ENCODE results near the gene PPP4C.
A peak's percentile ranks its signal among the peaks of the same experiment; 100 is the strongest.
"Not testable (repeated sequence)": the region's sequence is repeated elsewhere in the genome, so short reads cannot be mapped to it uniquely, and the experiment has no call there.

Gene PPP4C

GRCh38 chr16:30040221-30040620 is 35.6 kb upstream of the PPP4C start:
- no peak overlapping the region for H3K27ac ChIP-seq (ENCODE audit: low read depth, low read length)
- WGBS: 84% methylated on average over 5 of the region's 5 CpGs
- no peak overlapping the region for H3K9ac ChIP-seq (ENCODE audit: low read depth, low read length)
- peaks cover 5% of the 10 kb centered on the region for H3K27me3 ChIP-seq (ENCODE audit: insufficient read depth, low read length)
- no peaks in the 10 kb centered on the region for H3K4me1 ChIP-seq (ENCODE audit: insufficient read depth, low read length)
- H3K9me3 ChIP-seq (ENCODE audit: insufficient read depth, low read depth, low read length): no peaks in the 10 kb centered on the region
- H3K4me3 ChIP-seq (ENCODE audit: low read length): no peak overlapping the region
- H3K36me3 ChIP-seq (ENCODE audit: insufficient read depth, low read length): no peaks in the 10 kb centered on the region

GRCh38 chr16:30040690-30041089 is 35.1 kb upstream of the PPP4C start:
- H3K27me3 ChIP-seq (ENCODE audit: insufficient read depth, low read length); H3K9me3 ChIP-seq (ENCODE audit: insufficient read depth, low read depth, low read length); H3K36me3 ChIP-seq (ENCODE audit: insufficient read depth, low read length); H3K27ac ChIP-seq (ENCODE audit: low read depth, low read length); H3K9ac ChIP-seq (ENCODE audit: low read depth, low read length); H3K4me1 ChIP-seq (ENCODE audit: insufficient read depth, low read length); H3K4me3 ChIP-seq (ENCODE audit: low read length): not testable (repeated sequence)
- WGBS: 86% methylated on average over 5 of the region's 5 CpGs

GRCh38 chr16:30041841-30042240 is 34.0 kb upstream of the PPP4C start:
- Histone ChIP-seq H3K27ac (ENCODE audit: low read depth, low read length) (no peak overlapping the region), H3K4me3 (ENCODE audit: low read length) (no peak overlapping the region), H3K9ac (ENCODE audit: low read depth, low read length) (no peak overlapping the region), H3K4me1 (ENCODE audit: insufficient read depth, low read length) (no peaks in the 10 kb centered on the region), H3K9me3 (ENCODE audit: insufficient read depth, low read depth, low read length) (no peaks in the 10 kb centered on the region), H3K36me3 (ENCODE audit: insufficient read depth, low read length) (no peaks in the 10 kb centered on the region), H3K27me3 (ENCODE audit: insufficient read depth, low read length) (no peaks in the 10 kb centered on the region)
- 23% methylated on average over 1 of the region's 5 CpGs for WGBS

- H3K27me3 ChIP-seq (ENCODE audit: insufficient read depth, low read length): no peaks in the 10 kb centered on the region
- H3K36me3 ChIP-seq (ENCODE audit: insufficient read depth, low read length): no peaks in the 10 kb centered on the region
- H3K27ac ChIP-seq (ENCODE audit: low read depth, low read length): no peak overlapping the region
- H3K9me3 ChIP-seq (ENCODE audit: insufficient read depth, low read depth, low read length): no peaks in the 10 kb centered on the region
- H3K9ac ChIP-seq (ENCODE audit: low read depth, low read length): no peak overlapping the region
- no peak overlapping the region for H3K4me3 ChIP-seq (ENCODE audit: low read length)
- H3K4me1 ChIP-seq (ENCODE audit: insufficient read depth, low read length): no peaks in the 10 kb centered on the region
- 84% methylated on average over 8 of the region's 8 CpGs for WGBS
These were observed 29.6 kb upstream of the PPP4C start for GRCh38 chr16:30046178-30046577.

- no peak overlapping the region for H3K27ac ChIP-seq (ENCODE audit: low read depth, low read length)
- no peaks in the 10 kb centered on the region for H3K9me3 ChIP-seq (ENCODE audit: insufficient read depth, low read depth, low read length)
- no peaks in the 10 kb centered on the region for H3K27me3 ChIP-seq (ENCODE audit: insufficient read depth, low read length)
- H3K4me3 ChIP-seq (ENCODE audit: low read length): no peak overlapping the region
- no CpG with 5 or more reads among the region's 1 CpG for WGBS
- H3K36me3 ChIP-seq (ENCODE audit: insufficient read depth, low read length): no peaks in the 10 kb centered on the region
- no peak overlapping the region for H3K9ac ChIP-seq (ENCODE audit: low read depth, low read length)
- no peaks in the 10 kb centered on the region for H3K4me1 ChIP-seq (ENCODE audit: insufficient read depth, low read length)
These were observed 29.2 kb upstream of the PPP4C start for GRCh38 chr16:30046588-30046987.

GRCh38 chr16:30049871-30050270 is 25.9 kb upstream of the PPP4C start:
- H3K27ac ChIP-seq (ENCODE audit: low read depth, low read length): no peak overlapping the region
- H3K9me3 ChIP-seq (ENCODE audit: insufficient read depth, low read depth, low read length): no peaks in the 10 kb centered on the region
- H3K4me1 ChIP-seq (ENCODE audit: insufficient read depth, low read length): no peaks in the 10 kb centered on the region; the same call in 1 of the 2 replicates
- H3K36me3 ChIP-seq (ENCODE audit: insufficient read depth, low read length): no peaks in the 10 kb centered on the region
- H3K4me3 ChIP-seq (ENCODE audit: low read length): no peak overlapping the region
- H3K27me3 ChIP-seq (ENCODE audit: insufficient read depth, low read length): no peaks in the 10 kb centered on the region
- 92% methylated on average over 8 of the region's 8 CpGs for WGBS
- H3K9ac ChIP-seq (ENCODE audit: low read depth, low read length): no peak overlapping the region

- no peak overlapping the region for H3K27ac ChIP-seq (ENCODE audit: low read depth, low read length)
These were observed 24.3 kb upstream of the PPP4C start for GRCh38 chr16:30051518-30051917.

GRCh38 chr16:30052671-30053372 is 23.0 kb upstream of the PPP4C start:
- Histone ChIP-seq H3K36me3 (ENCODE audit: insufficient read depth, low read length) (no peaks in the 10 kb centered on the region), H3K9me3 (ENCODE audit: insufficient read depth, low read depth, low read length) (no peaks in the 10 kb centered on the region), H3K9ac (ENCODE audit: low read depth, low read length) (peak overlapping the region; percentile 40; the same call in 1 of the 2 replicates), H3K4me1 (ENCODE audit: insufficient read depth, low read length) (no peaks in the 10 kb centered on the region; the same call in 1 of the 2 replicates), H3K27me3 (ENCODE audit: insufficient read depth, low read length) (no peaks in the 10 kb centered on the region), H3K27ac (ENCODE audit: low read depth, low read length) (no peak overlapping the region), H3K4me3 (ENCODE audit: low read length) (peak overlapping the region; percentile 67)
- WGBS: 1% methylated on average over 55 of the region's 58 CpGs

More at GRCh38 chr16:30051518-30051917, 24.3 kb upstream of the PPP4C start:
- H3K4me1 ChIP-seq (ENCODE audit: insufficient read depth, low read length): no peaks in the 10 kb centered on the region; the same call in 1 of the 2 replicates
- no peaks in the 10 kb centered on the region for H3K9me3 ChIP-seq (ENCODE audit: insufficient read depth, low read depth, low read length)
- no peak overlapping the region for H3K9ac ChIP-seq (ENCODE audit: low read depth, low read length)
- H3K27me3 ChIP-seq (ENCODE audit: insufficient read depth, low read length): no peaks in the 10 kb centered on the region
- no peaks in the 10 kb centered on the region for H3K36me3 ChIP-seq (ENCODE audit: insufficient read depth, low read length)
- 82% methylated on average over 3 of the region's 3 CpGs for WGBS
- no peak overlapping the region for H3K4me3 ChIP-seq (ENCODE audit: low read length)

GRCh38 chr16:30053376-30054015 is 22.3 kb upstream of the PPP4C start:
- no peaks in the 10 kb centered on the region for H3K9me3 ChIP-seq (ENCODE audit: insufficient read depth, low read depth, low read length)
- H3K27me3 ChIP-seq (ENCODE audit: insufficient read depth, low read length): no peaks in the 10 kb centered on the region
- no peak overlapping the region for H3K27ac ChIP-seq (ENCODE audit: low read depth, low read length)
- H3K4me3 ChIP-seq (ENCODE audit: low read length): peak overlapping the region; percentile 67
- WGBS: 16% methylated on average over 19 of the region's 19 CpGs
- no peaks in the 10 kb centered on the region; the same call in 1 of the 2 replicates for H3K4me1 ChIP-seq (ENCODE audit: insufficient read depth, low read length)
- H3K9ac ChIP-seq (ENCODE audit: low read depth, low read length): peak overlapping the region; percentile 33; the same call in 1 of the 2 replicates
- H3K36me3 ChIP-seq (ENCODE audit: insufficient read depth, low read length): no peaks in the 10 kb centered on the region

- H3K4me1 ChIP-seq (ENCODE audit: insufficient read depth, low read length): no peaks in the 10 kb centered on the region; the same call in 1 of the 2 replicates
- H3K27ac ChIP-seq (ENCODE audit: low read depth, low read length): no peak overlapping the region
- WGBS: 65% methylated on average over 8 of the region's 8 CpGs
- H3K27me3 ChIP-seq (ENCODE audit: insufficient read depth, low read length): no peaks in the 10 kb centered on the region
- H3K9me3 ChIP-seq (ENCODE audit: insufficient read depth, low read depth, low read length): no peaks in the 10 kb centered on the region
- no peak overlapping the region for H3K9ac ChIP-seq (ENCODE audit: low read depth, low read length)
- no peak overlapping the region for H3K4me3 ChIP-seq (ENCODE audit: low read length)
- no peaks in the 10 kb centered on the region for H3K36me3 ChIP-seq (ENCODE audit: insufficient read depth, low read length)
These were observed 21.3 kb upstream of the PPP4C start for GRCh38 chr16:30054451-30054850.

GRCh38 chr16:30054959-30055553 is 20.7 kb upstream of the PPP4C start:
- WGBS: 32% methylated on average over 10 of the region's 10 CpGs
- no peak overlapping the region for H3K27ac ChIP-seq (ENCODE audit: low read depth, low read length)

More at GRCh38 chr16:30054959-30055553, 20.7 kb upstream of the PPP4C start:
- H3K9me3 ChIP-seq (ENCODE audit: insufficient read depth, low read depth, low read length): no peaks in the 10 kb centered on the region
- H3K36me3 ChIP-seq (ENCODE audit: insufficient read depth, low read length): no peaks in the 10 kb centered on the region
- no peak overlapping the region for H3K4me3 ChIP-seq (ENCODE audit: low read length)
- no peak overlapping the region for H3K9ac ChIP-seq (ENCODE audit: low read depth, low read length)
- no peaks in the 10 kb centered on the region; the same call in 1 of the 2 replicates for H3K4me1 ChIP-seq (ENCODE audit: insufficient read depth, low read length)
- no peaks in the 10 kb centered on the region for H3K27me3 ChIP-seq (ENCODE audit: insufficient read depth, low read length)
